Stimulated activated CD4-positive, alpha-beta T cell treated with anti-CD3 and anti-CD28 coated beads, Interleukin-2, amount 100 ng/mL, for 24 hours (primary cell): ENCODE data around the gene NIM1K.
"Not testable (repeated sequence)": the region's sequence is repeated elsewhere in the genome, so short reads cannot be mapped to it uniquely, and the experiment has no call there.

ENCODE experiments used
- DNase-seq, 2 donors: peaks; one replicate each; pipeline ENCODE4 v3.0.0-alpha.2; 2020

The NIM1K gene

GRCh38 chr5:43286623-43287022 lies 94.6 kb downstream of the NIM1K start:
- DNase-seq = no peak

DNA sequence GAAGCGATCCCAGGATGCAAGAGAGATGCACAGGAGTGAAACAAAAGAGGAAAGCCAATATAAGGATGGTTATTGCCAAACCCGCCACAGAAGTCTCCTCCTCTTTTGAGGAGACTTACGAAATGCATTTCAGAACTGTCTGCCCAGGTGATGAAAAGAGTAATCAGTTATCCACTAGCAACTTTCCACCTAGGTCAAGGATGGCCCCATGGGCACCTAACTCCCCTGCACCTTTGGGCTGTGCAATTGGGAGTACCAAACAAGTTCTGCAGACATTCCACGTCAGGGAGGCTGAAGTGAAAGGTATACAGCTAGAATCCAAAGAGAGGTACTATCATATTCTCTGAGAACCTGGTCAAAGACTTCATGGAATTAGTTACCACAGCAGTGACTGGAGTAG lies 95.5 kb downstream of the NIM1K start:
- no peak for DNase-seq

GRCh38 chr5:43288269-43288831 lies 96.3 kb downstream of the NIM1K start:
- no peak for DNase-seq

DNA sequence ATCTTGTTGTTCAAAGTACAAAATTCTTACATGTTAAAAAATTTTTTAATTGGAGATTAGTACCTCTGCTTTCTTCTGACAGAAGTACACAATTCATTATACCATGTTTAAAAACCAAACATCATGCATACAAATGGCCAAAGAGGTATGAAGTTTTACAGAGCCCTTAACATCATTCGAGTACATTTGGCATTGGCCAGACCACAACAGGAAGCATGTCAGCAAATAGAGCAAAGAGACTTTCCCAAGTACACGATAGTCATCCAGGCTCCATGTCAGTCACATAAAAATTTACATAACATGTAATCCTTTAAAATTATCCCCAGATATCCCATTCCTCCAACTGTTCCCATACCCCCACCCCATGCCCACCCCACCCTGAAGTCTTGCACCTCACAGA lies 98.7 kb downstream of the NIM1K start:
- no peak for DNase-seq

- DNase-seq = no peak
Measured at GRCh38 chr5:43294226-43294625, 102.2 kb downstream of the NIM1K start.

GRCh38 chr5:43295202-43295601 lies 103.2 kb downstream of the NIM1K start:
- DNase-seq = no peak

GRCh38 chr5:43296835-43297234 lies 104.8 kb downstream of the NIM1K start:
- DNase-seq = no peak

DNA sequence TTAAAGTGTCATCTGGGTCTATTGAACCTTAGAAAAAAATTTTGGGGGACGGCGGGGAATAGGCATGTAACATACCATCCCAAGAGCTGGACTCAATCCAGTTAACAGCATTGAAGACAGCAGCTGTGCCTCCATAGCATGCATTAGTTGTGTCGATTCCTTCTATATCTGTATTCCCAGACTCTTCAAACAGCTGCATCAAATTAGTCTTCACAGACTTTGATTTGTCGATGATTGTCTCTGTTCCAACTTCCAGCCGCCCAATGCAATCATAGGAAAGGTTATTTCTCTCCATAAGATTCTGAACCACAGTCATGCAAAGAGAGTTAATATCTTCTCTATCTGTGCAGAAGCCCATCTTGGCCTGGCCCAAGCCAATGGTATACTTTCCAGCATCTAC lies 106.4 kb downstream of the NIM1K start:
- no peak for DNase-seq

- no peak for DNase-seq
Measured at GRCh38 chr5:43300112-43300511, 108.1 kb downstream of the NIM1K start.

- no peak for DNase-seq
Measured at GRCh38 chr5:43301653-43302091, 109.6 kb downstream of the NIM1K start.

DNA sequence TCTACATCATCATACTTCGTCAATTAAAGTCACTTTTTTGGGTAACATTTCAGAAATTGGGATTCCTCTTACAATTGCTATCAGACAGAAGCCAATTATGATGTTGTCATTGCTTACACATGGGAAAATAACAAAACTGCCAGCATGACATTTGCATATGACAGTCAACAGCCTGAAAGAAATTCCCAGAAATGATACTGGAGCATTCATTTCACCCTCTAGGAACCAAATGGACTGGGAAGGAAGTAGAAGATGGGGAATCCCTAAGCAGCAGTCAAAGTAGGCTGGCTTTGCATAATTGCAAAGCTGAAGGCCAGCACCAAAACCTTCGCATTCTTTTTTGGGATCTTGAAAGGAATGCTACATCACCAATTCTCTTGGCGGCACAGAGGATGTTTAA lies 110.5 kb downstream of the NIM1K start:
- DNase-seq = no peak

DNA sequence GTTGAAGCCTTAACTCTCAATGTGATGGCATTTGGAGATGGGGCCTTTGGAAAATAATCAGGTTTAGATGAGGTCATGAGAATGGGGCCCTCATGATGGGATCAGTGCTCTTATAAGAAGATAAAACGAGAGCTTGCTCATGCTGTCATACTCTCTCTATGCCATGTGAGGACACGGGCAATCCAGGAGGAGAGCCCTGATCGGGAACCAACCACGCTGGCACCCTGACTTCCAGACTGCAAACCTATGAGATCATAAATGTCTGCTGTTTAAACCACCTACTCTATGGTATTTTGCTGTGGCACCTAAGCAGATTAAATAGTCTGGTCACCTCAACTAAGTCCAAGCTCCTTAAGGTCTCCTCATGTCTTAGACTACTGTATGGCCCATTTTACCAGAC lies 111.2 kb downstream of the NIM1K start:
- DNase-seq = no peak

DNA sequence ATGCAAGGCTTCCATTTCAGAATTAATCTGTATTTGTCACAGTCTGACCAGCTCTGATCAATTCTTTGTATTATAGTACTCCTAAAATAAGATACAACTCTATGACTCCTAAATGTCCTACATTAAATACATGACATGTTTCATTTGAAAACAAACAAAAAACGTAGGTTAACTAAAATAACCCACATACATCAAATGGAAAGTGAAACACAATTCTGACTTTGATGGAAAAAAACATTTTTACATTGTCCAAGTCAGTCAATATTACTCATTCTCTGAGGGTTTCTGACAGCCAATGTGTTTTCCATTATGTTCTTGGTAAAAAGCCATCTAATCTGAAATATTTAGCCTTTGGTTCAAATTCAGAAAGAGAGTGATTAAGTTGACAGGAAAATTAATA lies 112.5 kb downstream of the NIM1K start:
- no peak for DNase-seq

DNA sequence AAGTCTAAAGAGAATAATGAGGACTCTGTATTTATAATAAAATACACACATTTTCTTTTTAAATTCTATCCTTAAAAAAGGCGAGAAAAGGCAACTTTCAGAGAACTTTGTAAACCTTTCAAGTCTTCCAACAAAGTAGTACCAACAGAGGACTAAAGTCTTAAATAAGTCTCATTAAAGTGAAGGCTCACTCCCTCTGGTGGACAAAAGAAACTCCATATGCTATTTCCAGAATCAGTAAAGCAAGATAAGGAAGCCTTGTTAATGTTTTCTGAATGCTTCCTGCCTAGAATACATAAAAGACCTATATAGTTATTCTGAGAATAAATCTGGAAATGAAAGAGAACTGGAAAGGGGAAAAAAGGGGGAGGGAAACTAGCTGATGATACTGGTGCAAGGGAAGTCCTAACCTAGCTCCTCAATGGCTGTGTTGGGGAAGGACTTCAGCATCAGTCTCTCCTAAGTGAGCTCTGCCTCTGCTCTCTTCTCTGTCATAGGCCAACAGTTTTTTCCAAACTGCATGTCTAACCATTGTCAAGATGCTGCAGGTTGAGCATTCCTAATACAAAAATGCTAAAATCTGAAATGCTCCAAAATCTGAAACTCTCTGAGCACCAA lies 114.0 kb downstream of the NIM1K start:
- DNase-seq = no peak

DNA sequence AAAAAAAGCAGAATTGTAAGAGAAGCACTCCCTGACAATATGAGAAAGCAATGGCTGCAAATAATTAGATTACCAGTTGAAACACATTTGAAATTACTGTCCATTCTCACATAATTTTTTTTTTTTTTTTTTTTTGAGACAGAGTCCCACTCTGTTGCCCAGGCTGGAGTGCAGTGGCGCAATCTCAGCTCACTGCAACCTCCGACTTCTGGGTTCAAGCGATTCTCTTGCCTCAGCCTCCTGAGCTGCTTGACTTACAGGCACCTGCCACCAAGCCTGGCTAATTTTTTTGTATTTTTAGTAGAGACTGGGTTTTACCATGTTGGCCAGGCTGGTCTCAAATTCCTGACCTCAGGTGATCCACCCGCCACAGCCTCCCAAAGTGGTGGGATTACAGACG lies 114.9 kb downstream of the NIM1K start:
- DNase-seq = not testable (repeated sequence)

DNA sequence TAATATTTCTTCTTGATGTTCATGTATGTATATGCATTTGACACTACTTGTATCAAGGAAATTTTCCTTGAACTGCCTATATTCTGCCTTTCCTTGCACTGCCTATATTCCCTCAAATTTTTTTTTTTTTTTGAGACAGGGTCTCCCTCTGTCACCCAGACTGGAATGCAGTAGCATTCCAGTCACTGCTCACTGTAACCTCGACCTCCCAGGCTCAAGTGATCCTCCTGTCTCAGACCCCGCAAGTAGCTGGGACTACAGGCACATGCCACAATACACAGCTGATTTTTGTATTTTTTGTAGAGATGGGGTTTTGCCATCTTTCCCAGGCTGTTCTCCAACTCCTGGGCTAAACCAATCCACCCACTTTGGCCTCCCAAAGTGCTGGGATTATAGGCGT lies 117.1 kb downstream of the NIM1K start:
- no peak for DNase-seq

DNA sequence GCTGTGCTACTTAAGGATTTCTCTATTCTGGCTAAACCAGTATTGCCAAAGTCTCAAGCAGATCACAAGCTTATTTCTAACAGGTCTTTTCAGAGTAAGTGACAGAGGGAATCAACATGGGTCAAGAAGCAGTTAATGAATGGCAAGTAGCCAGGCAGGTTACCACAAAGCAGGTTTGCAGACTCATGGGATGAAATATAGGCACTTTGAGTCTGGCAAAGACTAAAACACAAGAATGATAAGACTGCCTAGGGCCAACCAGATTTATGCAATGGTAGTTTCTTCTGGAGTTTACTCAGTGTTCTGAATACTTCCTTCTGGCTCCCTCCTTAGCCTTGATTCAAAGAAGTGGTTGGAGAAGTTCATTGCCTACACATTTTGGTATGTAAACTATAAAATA lies 117.6 kb downstream of the NIM1K start:
- no peak for DNase-seq

- DNase-seq = no peak
Measured at GRCh38 chr5:43312076-43312661, 120.1 kb downstream of the NIM1K start.

DNA sequence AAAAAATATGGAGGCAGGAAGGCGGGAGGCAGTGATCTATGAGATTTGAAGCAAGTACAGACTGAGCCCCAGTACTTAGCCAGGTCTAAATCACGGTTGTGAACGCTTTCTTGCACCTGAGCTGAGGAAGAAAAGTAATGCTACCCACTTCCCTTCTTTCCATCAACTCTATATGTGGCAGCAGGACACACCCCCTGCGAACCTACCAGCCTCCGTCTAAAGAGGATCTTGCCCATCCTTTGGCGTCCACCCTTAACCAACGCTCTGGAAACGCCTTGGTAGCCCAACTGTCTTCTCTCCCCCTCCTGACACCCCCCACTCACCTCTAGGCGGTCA lies 120.6 kb downstream of the NIM1K start:
- no peak for DNase-seq

- DNase-seq = peak; percentile 97 to 98
Measured at GRCh38 chr5:43313035-43313853, 121.2 kb downstream of the NIM1K start, which contains the start of gene HMGCS1. HMGCS1 (minus strand) TSS chr5:43313412; CDS start chr5:43298965, 14,447 bp downstream.

- no peak for DNase-seq
Measured at GRCh38 chr5:43313854-43314457, 121.9 kb downstream of the NIM1K start.

DNA sequence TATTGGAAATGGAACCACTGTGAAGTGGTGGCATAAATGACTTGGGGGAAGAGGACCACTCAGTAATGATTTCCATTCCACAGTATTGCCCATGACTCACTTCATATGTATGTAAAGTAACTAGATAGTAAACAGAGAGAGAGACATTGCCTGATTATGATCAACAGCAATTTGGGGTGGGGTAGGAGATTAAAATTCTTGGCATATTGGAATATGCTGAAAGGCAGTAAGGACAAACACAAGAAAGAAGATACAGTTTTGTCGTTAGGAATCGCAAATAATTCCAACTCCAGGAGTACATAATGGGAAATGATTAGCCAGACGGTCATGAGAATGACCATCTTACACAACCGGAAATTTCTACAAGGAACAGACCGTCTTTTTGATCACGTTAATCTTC lies 122.7 kb downstream of the NIM1K start:
- DNase-seq = no peak

- DNase-seq = peak; percentile 38 to 50
Measured at GRCh38 chr5:43315263-43315662, 123.2 kb downstream of the NIM1K start.
